ENCODE results near the gene DCPS.

DNA sequence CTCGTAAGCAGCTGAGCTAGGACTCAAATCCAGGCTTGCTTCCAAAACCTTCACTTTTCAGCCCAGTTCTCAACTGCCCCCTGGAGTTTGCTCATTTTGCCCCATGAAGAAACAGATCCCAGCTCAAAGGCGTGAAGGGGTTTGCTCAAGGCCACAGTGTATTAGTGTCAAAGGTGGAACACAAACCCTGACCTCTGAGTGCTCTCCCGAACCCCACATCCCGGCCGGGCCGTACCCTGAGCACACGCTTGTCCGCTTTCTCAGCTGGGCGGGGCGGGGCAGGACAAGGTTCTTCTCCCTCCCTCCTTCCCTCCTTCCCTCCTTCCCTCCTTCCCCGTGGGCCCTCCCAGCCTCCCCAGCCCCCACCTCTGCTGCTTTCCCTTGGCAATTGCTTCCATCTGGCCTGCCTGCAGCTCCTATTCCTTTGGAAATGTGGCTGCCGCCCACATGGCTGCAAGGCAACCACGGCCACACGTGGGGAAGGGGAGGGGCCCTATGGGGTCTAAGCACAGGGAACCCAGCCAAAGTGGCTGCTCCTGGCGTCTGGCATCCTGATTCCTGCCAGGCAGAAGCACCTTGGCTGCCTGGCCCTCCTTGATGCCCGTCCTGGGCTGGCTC, 55.7 kb downstream of the DCPS start:
- TF ChIP-seq EZH2 (IDR thresholded peaks at IDR 0.05), result no peak
- TF ChIP-seq EZH2phosphoT487 (IDR thresholded peaks at IDR 0.05), result no peak
